Right kidney (tissue), 1 donor: Measurements from ENCODE around the gene ST14.
A peak's percentile ranks its signal among the peaks of the same experiment; 100 is the strongest.

Experiments
- DNase-seq: peaks from one replicate; pipeline ENCODE4 v3.0.0-alpha.2; 2016

ST14 gene

DNA sequence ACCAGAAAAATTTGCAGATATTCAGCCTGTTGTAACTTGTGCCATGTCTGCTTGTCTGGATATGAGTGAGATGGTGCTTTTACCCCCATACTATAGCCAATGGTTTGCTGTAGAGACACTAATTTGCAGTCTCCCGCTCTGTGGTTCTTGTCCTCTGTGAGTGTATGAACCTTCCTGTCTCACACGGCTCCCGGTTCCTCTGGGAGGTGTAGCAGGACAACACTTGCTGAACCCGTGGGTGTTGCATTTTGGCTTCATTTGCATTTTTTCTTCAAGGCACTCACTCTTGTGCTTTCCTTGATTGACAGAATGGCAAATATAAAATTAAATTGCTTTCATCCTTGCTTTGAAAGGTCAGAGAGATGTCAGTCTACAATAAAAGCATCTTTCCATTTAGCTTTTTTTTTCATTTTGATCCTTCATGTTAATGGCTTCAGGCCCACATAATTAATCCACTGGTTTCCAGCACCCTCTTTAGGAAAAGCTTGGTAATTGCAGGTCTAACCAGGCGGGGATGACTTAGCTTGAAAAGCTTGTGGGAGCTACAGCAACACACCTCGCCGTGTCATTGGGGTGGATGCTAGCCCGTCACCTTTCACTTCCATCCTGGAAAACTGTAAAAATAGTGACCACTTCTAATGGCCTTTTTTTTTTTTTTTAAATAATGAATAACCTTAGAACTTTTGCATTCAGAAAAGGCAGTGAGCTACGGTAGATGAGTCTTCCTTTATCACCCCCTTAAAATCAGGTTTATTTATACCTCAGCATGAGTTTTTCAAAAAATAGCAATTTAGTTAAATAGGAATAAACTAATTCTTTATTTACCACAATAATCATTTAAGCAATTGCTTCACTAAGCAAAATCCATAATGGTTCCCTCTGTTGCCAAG lies 27.4 kb upstream of the ST14 start:
- peak; percentile 37 for DNase-seq

DNA sequence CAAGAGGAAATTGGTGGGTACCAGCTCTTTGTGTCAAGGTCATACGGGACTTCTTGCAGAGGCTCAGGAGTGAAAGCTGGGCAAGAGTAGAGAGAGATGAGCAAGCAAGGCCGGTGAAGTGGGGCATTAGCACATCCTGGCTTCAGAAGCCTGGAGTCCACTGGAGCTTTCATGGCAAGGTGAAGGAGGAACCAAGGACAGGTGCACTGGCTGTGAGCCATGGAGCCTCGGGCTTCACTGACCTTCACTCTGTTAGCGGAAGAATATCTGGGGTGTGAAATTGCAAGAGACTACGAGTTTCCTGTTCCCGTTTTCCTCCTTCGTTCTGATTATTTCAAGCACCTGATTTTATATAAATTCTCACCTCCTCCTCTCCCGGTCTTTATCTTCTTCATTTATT lies 25.9 kb upstream of the ST14 start:
- DNase-seq: no peak

DNA sequence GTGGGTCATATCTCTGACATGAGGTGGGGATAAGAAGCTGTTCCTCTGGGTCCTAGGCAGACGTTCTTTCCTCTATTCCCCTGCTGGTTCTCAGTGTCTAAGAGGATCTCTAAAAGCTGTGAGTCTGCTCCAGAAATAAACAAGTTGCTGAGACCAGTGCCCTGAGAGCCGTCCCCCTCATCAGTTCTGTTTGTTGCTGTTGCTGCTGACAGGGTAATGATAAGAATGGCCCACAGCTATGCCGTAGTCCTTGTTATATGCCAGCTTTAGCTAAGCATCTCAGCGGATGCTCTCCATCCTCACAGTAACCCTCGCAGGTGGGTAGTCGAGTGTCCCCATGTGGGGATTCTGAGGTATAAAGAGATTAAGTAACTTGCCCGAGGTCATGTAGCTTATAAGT lies 23.5 kb upstream of the ST14 start:
- DNase-seq: no peak

DNA sequence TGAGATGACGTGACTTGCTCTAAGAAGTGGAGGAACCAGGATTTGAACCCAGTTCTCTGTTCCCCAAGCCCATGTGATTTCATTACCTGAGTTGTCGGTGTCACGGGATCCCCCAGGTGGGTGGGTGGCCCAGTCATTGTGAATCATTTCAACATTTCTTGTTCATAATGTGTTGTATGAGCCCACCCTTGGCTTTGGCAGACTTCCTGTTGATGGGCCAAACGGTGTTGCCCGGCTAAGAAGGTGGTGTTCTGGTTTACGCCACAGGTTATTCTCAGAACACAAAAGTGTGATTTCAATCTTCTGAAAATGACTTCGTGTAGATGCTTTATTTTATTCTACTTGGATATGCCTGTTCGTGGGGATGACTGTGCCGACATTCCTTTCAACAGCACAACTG lies 21.6 kb upstream of the ST14 start:
- no peak for DNase-seq

GRCh38 chr11:130139401-130139800 lies 20.2 kb upstream of the ST14 start:
- DNase-seq: no peak

DNA sequence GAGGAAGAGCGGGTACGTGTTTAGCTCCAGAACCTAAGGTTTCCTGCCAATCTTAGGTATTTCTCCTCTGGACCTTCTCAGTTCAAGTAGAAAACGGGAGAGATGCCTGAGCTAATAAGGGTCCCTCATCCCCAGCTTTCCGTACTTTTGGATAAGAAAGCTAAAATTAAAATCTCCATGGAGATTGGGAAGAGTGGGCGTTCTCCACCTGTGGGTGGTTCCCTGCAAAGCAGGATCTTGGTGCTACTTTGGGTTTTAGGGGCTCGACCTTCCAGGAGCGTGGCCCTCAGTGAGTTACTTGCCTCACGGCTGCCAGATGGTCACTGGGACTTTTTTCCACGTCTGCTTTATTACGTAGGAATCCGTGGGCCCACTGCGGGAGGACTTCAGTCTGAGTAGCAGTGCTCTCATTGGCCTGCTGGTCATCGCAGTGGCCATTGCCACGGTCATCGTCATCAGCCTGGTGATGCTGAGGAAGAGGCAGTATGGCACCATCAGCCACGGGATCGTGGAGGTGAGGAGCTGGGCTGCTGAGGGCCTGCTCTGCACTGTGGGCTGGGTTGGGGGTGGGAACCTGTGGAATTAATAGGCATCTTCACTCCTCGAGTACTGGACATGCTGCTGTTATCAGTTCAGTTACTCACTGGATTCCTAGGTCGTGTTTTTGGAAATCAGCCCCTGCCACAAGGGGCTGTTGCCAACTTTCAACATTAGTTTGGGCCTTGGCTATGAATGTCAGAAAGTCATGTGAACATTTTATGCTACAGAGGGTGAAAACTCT lies 17.8 kb upstream of the ST14 start:
- DNase-seq: no peak

GRCh38 chr11:130144141-130144540 lies 15.4 kb upstream of the ST14 start:
- peak; percentile 26 for DNase-seq

DNA sequence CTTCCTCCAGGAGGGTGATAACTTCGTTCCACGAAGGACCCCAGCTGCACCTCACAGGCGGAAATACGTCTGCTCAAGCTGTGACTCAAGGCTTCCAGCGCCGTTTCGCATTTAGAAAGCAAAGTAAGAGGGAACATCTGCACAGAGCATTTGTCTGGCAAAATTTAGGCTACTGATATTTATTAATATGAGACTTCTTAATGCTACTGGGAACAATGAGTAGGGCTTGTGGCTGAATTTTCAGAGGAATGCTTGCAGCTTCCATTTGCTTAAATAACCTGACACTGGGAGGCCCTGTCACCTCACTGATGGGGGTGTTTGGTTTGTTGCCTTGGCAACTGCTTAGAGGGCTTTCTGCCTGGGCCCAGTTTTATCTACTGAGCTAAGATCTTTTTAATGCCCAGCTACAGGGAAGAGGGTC lies 14.7 kb upstream of the ST14 start:
- peak; percentile 12 for DNase-seq

DNA sequence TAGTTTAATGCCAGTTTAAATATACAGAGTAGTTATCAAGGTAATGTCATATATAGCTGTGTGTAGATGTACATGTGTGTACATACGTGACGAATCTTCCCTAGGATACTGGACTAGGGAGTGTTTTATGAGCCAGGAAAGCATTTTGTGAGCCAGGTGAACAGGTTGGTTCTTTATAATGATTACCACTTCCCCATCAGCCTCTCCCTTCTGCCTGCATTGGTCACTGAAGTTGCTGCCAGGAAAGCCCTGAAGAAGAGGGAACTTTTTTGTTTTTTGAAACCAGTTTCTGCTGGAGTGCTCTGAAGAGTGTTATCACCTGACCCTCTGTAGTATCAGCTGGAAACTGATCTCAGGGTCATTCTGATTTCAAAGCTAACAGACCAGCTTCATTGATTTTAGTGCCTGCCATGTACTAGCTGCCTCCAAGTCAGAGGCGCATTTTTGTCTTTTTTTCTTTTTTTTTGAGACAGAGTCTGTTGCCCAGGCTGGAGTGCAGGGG lies 14.2 kb upstream of the ST14 start:
- no peak for DNase-seq

- DNase-seq: no peak
Measured at GRCh38 chr11:130145975-130146776, 13.4 kb upstream of the ST14 start.

- DNase-seq: no peak
Measured at GRCh38 chr11:130146796-130147195, 12.8 kb upstream of the ST14 start.

DNA sequence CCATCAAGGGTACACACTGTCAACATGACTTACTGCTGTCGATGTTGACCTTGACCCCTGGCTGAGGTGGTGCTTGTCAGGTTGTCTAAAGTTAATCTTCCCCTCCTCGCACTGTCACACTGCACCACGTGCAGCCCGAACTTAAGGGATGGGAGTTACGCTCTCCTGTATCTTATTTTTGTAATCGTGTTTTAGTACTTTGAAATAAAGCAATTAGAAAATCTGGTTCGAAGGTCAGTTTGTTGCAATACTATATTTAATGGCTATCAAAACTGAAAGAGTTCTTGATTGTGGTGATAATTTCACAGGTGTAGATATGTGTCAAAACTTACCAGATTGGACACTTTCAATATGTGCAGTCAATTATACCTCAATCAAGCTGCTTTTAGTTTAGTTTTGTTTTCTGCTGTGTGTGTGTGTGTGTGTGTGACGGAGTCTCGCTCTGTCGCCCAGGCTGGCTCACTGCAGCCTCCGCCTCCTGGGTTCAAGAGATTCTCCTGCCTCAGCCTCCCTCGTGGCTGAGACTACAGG lies 10.7 kb upstream of the ST14 start:
- no peak for DNase-seq

GRCh38 chr11:130150790-130151189 lies 8.8 kb upstream of the ST14 start:
- DNase-seq: no peak

DNA sequence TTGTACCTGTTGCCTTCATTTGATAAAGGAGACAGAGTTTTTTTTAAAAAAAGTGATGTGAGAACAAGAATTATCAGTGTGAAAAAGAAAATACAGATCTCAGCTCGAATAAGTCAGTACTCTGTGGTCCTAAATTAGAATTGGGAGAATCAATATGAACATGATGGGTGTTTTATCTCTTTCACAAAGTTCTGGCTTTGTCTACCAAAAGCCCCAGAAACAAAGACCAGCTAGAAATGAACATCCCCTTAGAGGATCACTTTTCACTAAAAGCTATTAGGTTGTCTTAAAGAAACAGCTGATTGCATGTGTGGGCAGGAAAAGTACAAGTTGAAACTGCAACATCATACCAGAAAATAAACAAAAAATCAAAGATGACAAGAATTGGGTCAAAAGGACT lies 8.4 kb upstream of the ST14 start:
- DNase-seq: no peak

GRCh38 chr11:130156108-130157022 lies 3.2 kb upstream of the ST14 start:
- no peak for DNase-seq

GRCh38 chr11:130157101-130157500 lies 2.5 kb upstream of the ST14 start:
- no peak for DNase-seq

- DNase-seq: no peak
Measured at GRCh38 chr11:130157840-130158239, 1.7 kb upstream of the ST14 start.

GRCh38 chr11:130159139-130159538 lies 443 bp upstream of the ST14 start:
- DNase-seq: peak; percentile 18

- no peak for DNase-seq
Measured at GRCh38 chr11:130160498-130161155, 1.0 kb downstream of the ST14 start.

GRCh38 chr11:130161441-130162145 lies 2.0 kb downstream of the ST14 start:
- no peak for DNase-seq
